Stomach (tissue), 4 donors: ENCODE results near the gene TMEM253.

Source experiments
- EP300 ChIP-seq: sonication (generic); formaldehyde crosslinking; IDR thresholded peaks from one replicate; pipeline ENCODE4 v1.6.1; 2017; ENCODE audit warnings: antibody characterized with exemption
- POLR2A ChIP-seq, 4 donors: fragments of 450-650 bp; IDR thresholded peaks; one replicate each; pipeline ENCODE4 v1.6.1; 2016; ENCODE audit warnings: antibody characterized with exemption in 4 of 4, control low read depth in 2 of 4, mild to moderate bottlenecking in 1 of 4, moderate library complexity in 1 of 4
- TF ChIP-seq, protein P1 (sequence below), 7 experiments: fragments of 450-650 bp in 4 of 7; fragments of 200-600 bp in 3 of 7; sonication (generic) in 3 of 7; IDR thresholded peaks; one replicate each; pipeline ENCODE4 v1.5.1; 2016 to 2019; ENCODE audit warnings: antibody characterized with exemption in 7 of 7, control low read depth in 2 of 7, mild to moderate bottlenecking in 1 of 7

DNA sequence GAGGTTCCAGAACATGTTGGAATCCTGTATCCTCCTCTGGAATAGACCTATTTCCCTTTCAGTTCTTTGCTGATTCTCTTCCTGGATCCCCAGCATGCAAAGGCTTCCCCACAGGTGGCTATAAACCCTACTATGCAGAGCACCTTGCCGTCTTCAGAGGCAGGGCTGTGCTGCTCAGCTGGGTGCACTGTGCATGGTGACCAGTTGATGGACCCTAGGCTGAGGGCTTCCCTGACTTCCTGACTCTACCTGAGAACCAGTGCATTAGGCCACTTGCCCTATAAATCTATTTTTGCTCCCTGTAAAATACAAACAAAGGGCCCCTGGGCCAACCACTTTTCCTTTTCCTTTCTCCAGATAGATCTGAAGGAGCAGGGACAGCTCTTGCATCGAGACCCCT lies 16.5 kb upstream of the TMEM253 start:
- TF ChIP-seq, protein P1, sequence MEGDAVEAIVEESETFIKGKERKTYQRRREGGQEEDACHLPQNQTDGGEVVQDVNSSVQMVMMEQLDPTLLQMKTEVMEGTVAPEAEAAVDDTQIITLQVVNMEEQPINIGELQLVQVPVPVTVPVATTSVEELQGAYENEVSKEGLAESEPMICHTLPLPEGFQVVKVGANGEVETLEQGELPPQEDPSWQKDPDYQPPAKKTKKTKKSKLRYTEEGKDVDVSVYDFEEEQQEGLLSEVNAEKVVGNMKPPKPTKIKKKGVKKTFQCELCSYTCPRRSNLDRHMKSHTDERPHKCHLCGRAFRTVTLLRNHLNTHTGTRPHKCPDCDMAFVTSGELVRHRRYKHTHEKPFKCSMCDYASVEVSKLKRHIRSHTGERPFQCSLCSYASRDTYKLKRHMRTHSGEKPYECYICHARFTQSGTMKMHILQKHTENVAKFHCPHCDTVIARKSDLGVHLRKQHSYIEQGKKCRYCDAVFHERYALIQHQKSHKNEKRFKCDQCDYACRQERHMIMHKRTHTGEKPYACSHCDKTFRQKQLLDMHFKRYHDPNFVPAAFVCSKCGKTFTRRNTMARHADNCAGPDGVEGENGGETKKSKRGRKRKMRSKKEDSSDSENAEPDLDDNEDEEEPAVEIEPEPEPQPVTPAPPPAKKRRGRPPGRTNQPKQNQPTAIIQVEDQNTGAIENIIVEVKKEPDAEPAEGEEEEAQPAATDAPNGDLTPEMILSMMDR (IDR thresholded peaks at IDR 0.05) = no peak
- TF ChIP-seq POLR2A (IDR thresholded peaks at IDR 0.05) (no peak), EP300 (no peak)
